22Rv1 (cell line): ENCODE results near the gene KRTAP10-10.
"Not testable (repeated sequence)": the region's sequence is repeated elsewhere in the genome, so short reads cannot be mapped to it uniquely, and the experiment has no call there.

Experiments used
- H3K27ac ChIP-seq: fragments of 450-650 bp; 2 replicates; pipeline ENCODE4 v1.5.1; 2017
- CTCF ChIP-seq: fragments of 450-650 bp; IDR thresholded peaks from 2 replicates; pipeline ENCODE4 v1.5.1; 2017; ENCODE audit warnings: mild to moderate bottlenecking
- ZFX ChIP-seq: fragments of 450-650 bp; IDR thresholded peaks from 2 replicates; pipeline ENCODE4 v1.6.1; 2017; ENCODE audit warnings: antibody characterized with exemption, borderline replicate concordance

The KRTAP10-10 gene

GRCh38 chr21:44593598-44594405, 43.4 kb upstream of the KRTAP10-10 start:
- TF ChIP-seq CTCF (no peak), ZFX (no peak)
- H3K27ac ChIP-seq: no peak overlapping the region

- H3K27ac ChIP-seq: no peak overlapping the region
- TF ChIP-seq CTCF: no peak
- TF ChIP-seq ZFX: no peak
These were observed 42.7 kb upstream of the KRTAP10-10 start for GRCh38 chr21:44594406-44594916.

GRCh38 chr21:44595524-44595923, 41.6 kb upstream of the KRTAP10-10 start:
- no peak overlapping the region for H3K27ac ChIP-seq
- TF ChIP-seq CTCF (no peak), ZFX (no peak)

GRCh38 chr21:44596068-44596725, 41.0 kb upstream of the KRTAP10-10 start:
- no peak for TF ChIP-seq CTCF
- no peak for TF ChIP-seq ZFX
- H3K27ac ChIP-seq: no peak overlapping the region

GRCh38 chr21:44598061-44598460, 39.1 kb upstream of the KRTAP10-10 start:
- TF ChIP-seq ZFX: no peak
- TF ChIP-seq CTCF: no peak

GRCh38 chr21:44599264-44600029, 37.7 kb upstream of the KRTAP10-10 start:
- H3K27ac ChIP-seq: no peak overlapping the region

More at GRCh38 chr21:44598061-44598460, 39.1 kb upstream of the KRTAP10-10 start:
- no peak overlapping the region for H3K27ac ChIP-seq

GRCh38 chr21:44600118-44600978, 36.8 kb upstream of the KRTAP10-10 start, which contains the start of gene KRTAP10-7:
Gene KRTAP10-7 (plus strand): TSS chr21:44600597. CDS start chr21:44600622, 25 bp downstream.
- H3K27ac ChIP-seq: not testable (repeated sequence)

More at GRCh38 chr21:44599264-44600029, 37.7 kb upstream of the KRTAP10-10 start:
- TF ChIP-seq ZFX: no peak
- no peak for TF ChIP-seq CTCF
